ENCODE results near the gene ZNF280A. TPM values are rescaled to one million over a fixed set of nuclear protein-coding genes. Genes with fewer than 3 reads are reported as not detected.

Gene ZNF280A
- total RNA-seq, 1 experiment from 2014 or later = not detected

GRCh38 chr22:22565981-22566380, 45.9 kb upstream of the ZNF280A start:
- no peaks in the 10 kb centered on the region for H3K79me2 ChIP-seq (ENCODE audit: low read length)
- BruUV-seq (replicated peaks) = no TSS peak

GRCh38 chr22:22558972-22559603, 39.0 kb upstream of the ZNF280A start, which contains the start of gene PRAME:
Gene PRAME (minus strand): TSS chr22:22559265. CDS start chr22:22556832, 2,433 bp downstream.
- Histone ChIP-seq H3K27ac (ENCODE audit: low read length) (no peak within 1 kb of the TSS), H3K9me3 (ENCODE audit: low read length) (no peaks in the 10 kb centered on the region), H3K27me3 (ENCODE audit: low read length) (no peaks in the 10 kb centered on the region), H2AFZ (ENCODE audit: low read length) (peak within 1 kb of the TSS; percentile 88), H3K9me2 (replicated peaks; ENCODE audit: low read length) (no peaks in the 10 kb centered on the region), H3K9ac (ENCODE audit: low read length) (peak within 1 kb of the TSS; percentile 53), H3K4me1 (ENCODE audit: insufficient read depth, low read length) (no peaks in the 10 kb centered on the region), H3F3A (ENCODE audit: low read length, unreplicated experiment) (no peaks in the 10 kb centered on the region), H4K20me1 (ENCODE audit: low read length) (no peaks in the 10 kb centered on the region), H3K36me3 (ENCODE audit: low read depth, low read length) (no peaks in the 10 kb centered on the region), H3K4me3 (ENCODE audit: low read length) (peak within 1 kb of the TSS; percentile 74), H3K79me2 (ENCODE audit: low read length) (no peaks in the 10 kb centered on the region), H3K4me2 (ENCODE audit: low read length) (peak within 1 kb of the TSS; percentile 81)
- TF ChIP-seq CTCF (conservative IDR thresholded peaks at IDR 0.05; ENCODE audit: low read depth, low read length) (peak; percentile 93), EZH2 (IDR thresholded peaks at IDR 0.05; ENCODE audit: low read length, unreplicated experiment) (no peak)
- DNase-seq (peak; percentile 80), ATAC-seq (peak; percentile 95)
- ChIA-PET CTCF (interaction anchor here (0.6 to 0.7 kb wide), 3 partner anchors 12 to 33 kb away, joined by 3 read pairs; no protein-coding TSS in a partner anchor), POLR2A (ENCODE audit: unreplicated experiment) (interaction anchor here (0.6 kb wide), 2 partner anchors 24 to 61 kb away, joined by 3 to 4 read pairs; no protein-coding TSS in a partner anchor)
- no TSS peak for BruUV-seq (replicated peaks)
- intact Hi-C loops (cut with micrococcal nuclease) = no loop called here

More at GRCh38 chr22:22565981-22566380, 45.9 kb upstream of the ZNF280A start:
- H3K36me3 ChIP-seq (ENCODE audit: low read depth, low read length) = no peaks in the 10 kb centered on the region
- H4K20me1 ChIP-seq (ENCODE audit: low read length) = no peaks in the 10 kb centered on the region
- no peak overlapping the region for H3K4me2 ChIP-seq (ENCODE audit: low read length)
- intact Hi-C loops (cut with micrococcal nuclease) = no loop called here
- no peak overlapping the region for H3K4me3 ChIP-seq (ENCODE audit: low read length)
- no peaks in the 10 kb centered on the region for H3K9me2 ChIP-seq (replicated peaks; ENCODE audit: low read length)
- H3K27ac ChIP-seq (ENCODE audit: low read length) = no peak overlapping the region
- DNase-seq (peak; percentile 19), ATAC-seq (no peak)
- H3F3A ChIP-seq (ENCODE audit: low read length, unreplicated experiment) = no peaks in the 10 kb centered on the region
- H3K27me3 ChIP-seq (ENCODE audit: low read length) = peaks cover 25% of the 10 kb centered on the region
- no peak overlapping the region for H3K9ac ChIP-seq (ENCODE audit: low read length)
- H3K9me3 ChIP-seq (ENCODE audit: low read length) = no peaks in the 10 kb centered on the region
- H3K4me1 ChIP-seq (ENCODE audit: insufficient read depth, low read length) = no peaks in the 10 kb centered on the region
- ChIA-PET CTCF (no interaction called here), POLR2A (ENCODE audit: unreplicated experiment) (no interaction called here)
- no peak overlapping the region for H2AFZ ChIP-seq (ENCODE audit: low read length)
- TF ChIP-seq EZH2phosphoT487 (IDR thresholded peaks at IDR 0.05; ENCODE audit: borderline replicate concordance, low read length) = no peak
- no peak for TF ChIP-seq CTCF (conservative IDR thresholded peaks at IDR 0.05; ENCODE audit: low read depth, low read length)
- TF ChIP-seq EZH2 (IDR thresholded peaks at IDR 0.05; ENCODE audit: low read length, unreplicated experiment) = no peak

All from PC-3 (cell line).